ENCODE data around the gene KLF16.

DNA sequence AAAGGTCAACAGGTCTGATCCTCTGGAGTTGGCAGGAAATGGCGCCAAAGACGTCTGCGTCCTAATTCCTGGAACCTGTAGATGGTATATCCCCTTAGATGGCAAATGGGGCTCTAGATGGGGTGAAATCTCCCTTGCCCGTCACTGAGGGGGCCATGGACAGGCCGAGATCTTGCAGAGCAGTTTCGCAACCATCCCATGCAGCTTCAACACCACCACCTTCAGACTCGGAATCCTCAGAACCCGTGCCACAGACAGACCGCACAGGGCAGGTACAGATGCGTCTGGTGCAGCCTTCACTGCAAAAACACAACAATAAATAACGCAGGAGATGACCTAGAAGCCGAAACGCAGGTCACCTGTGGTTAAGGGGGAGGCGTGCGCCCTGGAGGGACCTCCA, 32.8 kb downstream of the KLF16 start:
- TF ChIP-seq, protein P1, sequence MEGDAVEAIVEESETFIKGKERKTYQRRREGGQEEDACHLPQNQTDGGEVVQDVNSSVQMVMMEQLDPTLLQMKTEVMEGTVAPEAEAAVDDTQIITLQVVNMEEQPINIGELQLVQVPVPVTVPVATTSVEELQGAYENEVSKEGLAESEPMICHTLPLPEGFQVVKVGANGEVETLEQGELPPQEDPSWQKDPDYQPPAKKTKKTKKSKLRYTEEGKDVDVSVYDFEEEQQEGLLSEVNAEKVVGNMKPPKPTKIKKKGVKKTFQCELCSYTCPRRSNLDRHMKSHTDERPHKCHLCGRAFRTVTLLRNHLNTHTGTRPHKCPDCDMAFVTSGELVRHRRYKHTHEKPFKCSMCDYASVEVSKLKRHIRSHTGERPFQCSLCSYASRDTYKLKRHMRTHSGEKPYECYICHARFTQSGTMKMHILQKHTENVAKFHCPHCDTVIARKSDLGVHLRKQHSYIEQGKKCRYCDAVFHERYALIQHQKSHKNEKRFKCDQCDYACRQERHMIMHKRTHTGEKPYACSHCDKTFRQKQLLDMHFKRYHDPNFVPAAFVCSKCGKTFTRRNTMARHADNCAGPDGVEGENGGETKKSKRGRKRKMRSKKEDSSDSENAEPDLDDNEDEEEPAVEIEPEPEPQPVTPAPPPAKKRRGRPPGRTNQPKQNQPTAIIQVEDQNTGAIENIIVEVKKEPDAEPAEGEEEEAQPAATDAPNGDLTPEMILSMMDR (IDR thresholded peaks at IDR 0.05; ENCODE audit: low read length) = no peak
- no peak for TF ChIP-seq EZH2 (IDR thresholded peaks at IDR 0.05; ENCODE audit: borderline replicate concordance, low read length)

Data from OCI-LY1 (cell line).